ENCODE results near the gene CPNE2.
A peak's percentile ranks its signal among the peaks of the same experiment; 100 is the strongest.

Gene CPNE2

GRCh38 chr16:57143149-57143921 is 51.0 kb downstream of the CPNE2 start:
- Histone ChIP-seq H3K4me3 (ENCODE audit: low read depth, low read length) (no peak overlapping the region), H3K27ac (no peak overlapping the region), H3K27me3 (replicated peaks) (no peaks in the 10 kb centered on the region), H3K36me3 (replicated peaks) (no peaks in the 10 kb centered on the region)
- in situ Hi-C loops (cut with HindIII; ENCODE audit: low pct_ligation_motif_present, low sequenced_read_pairs): no loop called here
- DNase-seq: no peak
- TF ChIP-seq CTCF (IDR thresholded peaks at IDR 0.05; ENCODE audit: low read depth, low read length, missing control alignments): no peak

GRCh38 chr16:57144027-57144426 is 51.6 kb downstream of the CPNE2 start:
- Histone ChIP-seq H3K4me3 (ENCODE audit: low read depth, low read length) (no peak overlapping the region), H3K36me3 (replicated peaks) (no peaks in the 10 kb centered on the region), H3K27ac (no peak overlapping the region), H3K27me3 (replicated peaks) (no peaks in the 10 kb centered on the region)
- TF ChIP-seq CTCF (IDR thresholded peaks at IDR 0.05; ENCODE audit: low read depth, low read length, missing control alignments): no peak
- DNase-seq: no peak
- in situ Hi-C loops (cut with HindIII; ENCODE audit: low pct_ligation_motif_present, low sequenced_read_pairs): no loop called here

- peaks cover 2% of the 10 kb centered on the region for H3K36me3 ChIP-seq (replicated peaks)
- no peak overlapping the region for H3K27ac ChIP-seq
- no peak for TF ChIP-seq CTCF (IDR thresholded peaks at IDR 0.05; ENCODE audit: low read depth, low read length, missing control alignments)
- no peak overlapping the region for H3K4me3 ChIP-seq (ENCODE audit: low read depth, low read length)
- DNase-seq: no peak
- H3K27me3 ChIP-seq (replicated peaks): no peaks in the 10 kb centered on the region
- in situ Hi-C loops (cut with HindIII; ENCODE audit: low pct_ligation_motif_present, low sequenced_read_pairs): no loop called here
Observed at GRCh38 chr16:57145046-57146021, 53.0 kb downstream of the CPNE2 start.

GRCh38 chr16:57146040-57146647 is 53.8 kb downstream of the CPNE2 start:
- no peak for DNase-seq
- Histone ChIP-seq H3K27ac (no peak overlapping the region), H3K4me3 (ENCODE audit: low read depth, low read length) (no peak overlapping the region), H3K36me3 (replicated peaks) (peaks cover 2% of the 10 kb centered on the region), H3K27me3 (replicated peaks) (no peaks in the 10 kb centered on the region)
- in situ Hi-C loops (cut with HindIII; ENCODE audit: low pct_ligation_motif_present, low sequenced_read_pairs): no loop called here
- TF ChIP-seq CTCF (IDR thresholded peaks at IDR 0.05; ENCODE audit: low read depth, low read length, missing control alignments): no peak

GRCh38 chr16:57146735-57147134 is 54.4 kb downstream of the CPNE2 start:
- H3K36me3 ChIP-seq (replicated peaks): peaks cover 2% of the 10 kb centered on the region
- H3K27ac ChIP-seq: no peak overlapping the region
- no peaks in the 10 kb centered on the region for H3K27me3 ChIP-seq (replicated peaks)
- in situ Hi-C loops (cut with HindIII; ENCODE audit: low pct_ligation_motif_present, low sequenced_read_pairs): no loop called here
- peak; percentile 54 for TF ChIP-seq CTCF (IDR thresholded peaks at IDR 0.05; ENCODE audit: low read depth, low read length, missing control alignments)
- H3K4me3 ChIP-seq (ENCODE audit: low read depth, low read length): no peak overlapping the region
- no peak for DNase-seq

Data from brain microvascular endothelial cell (primary cell).